Measurements from ENCODE around the gene DIPK1A.

DIPK1A gene

GRCh38 chr1:92792340-92792782 lies 168.9 kb downstream of the DIPK1A start:
- DNase-seq (ENCODE audit: low read depth) = no peak

Measured in activated T-helper 1 cell treated with Interleukin-2 at 50 U/mL for 16 hours (primary cell).